ENCODE measurements around the gene BIN1. TPM values are rescaled to one million over a fixed set of nuclear protein-coding genes. Genes with fewer than 3 reads are reported as not detected.

BIN1 gene
- total and polyA plus RNA-seq, 2 experiments from 2014 or later, result 23.9 to 33.0 TPM

DNA sequence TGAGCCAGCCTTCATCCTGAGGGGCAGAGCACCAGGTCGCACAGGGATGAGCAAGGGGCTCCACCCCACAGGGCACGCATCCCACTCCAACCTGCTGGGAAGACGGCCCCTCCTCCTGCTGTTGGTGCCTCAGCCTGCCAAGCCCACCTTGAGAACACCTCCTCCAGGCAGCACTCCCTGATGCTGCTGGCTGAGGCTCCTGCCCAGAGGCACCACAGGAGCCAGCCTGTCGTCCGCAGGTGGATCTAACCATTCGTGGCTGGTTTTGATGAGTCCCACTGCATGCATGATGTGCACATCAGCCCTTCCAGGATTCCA lies 58.4 kb downstream of the BIN1 start:
- no peak for TF ChIP-seq EZH2phosphoT487 (IDR thresholded peaks at IDR 0.05; ENCODE audit: insufficient read depth, low read depth)
- no peak for TF ChIP-seq EZH2 (IDR thresholded peaks at IDR 0.05; ENCODE audit: insufficient read depth, poor library complexity, severe bottlenecking)
- H3K9me2 ChIP-seq (ENCODE audit: insufficient read depth), result no peaks in the 10 kb centered on the region
- H3K9me3 ChIP-seq (ENCODE audit: low read depth), result no peaks in the 10 kb centered on the region
- no peak overlapping the region for H3K9ac ChIP-seq
- in situ Hi-C loops (cut with MboI), result no loop called here
- H3K79me2 ChIP-seq (ENCODE audit: insufficient read depth), result no peaks in the 10 kb centered on the region
- no peaks in the 10 kb centered on the region for H3K4me1 ChIP-seq (ENCODE audit: insufficient read depth)
- H4K20me1 ChIP-seq (ENCODE audit: insufficient read depth), result no peaks in the 10 kb centered on the region
- no peak for DNase-seq
- 95 to 98% methylated on average over 6 of the region's 6 CpGs for WGBS, 2 experiments (ENCODE audit: low coverage in 1 of 2, low lambda C conversion rate in 2 of 2, missing lambda C conversion rate in 2 of 2)
- no peaks in the 10 kb centered on the region for H3K27me3 ChIP-seq (replicated peaks; ENCODE audit: insufficient read depth)
- H3K27ac ChIP-seq, result no peak overlapping the region
- no peaks in the 10 kb centered on the region for H3K36me3 ChIP-seq (ENCODE audit: low read depth)
- 0 out of 2 replicates have a peak, but pooled peaks cover 8% of the 10 kb centered on the region for H3F3A ChIP-seq (ENCODE audit: insufficient read depth)
- H2AFZ ChIP-seq, result no peak overlapping the region
- H3K4me3 ChIP-seq, result no peak overlapping the region
- H3K4me2 ChIP-seq (ENCODE audit: unreplicated experiment), result no peak overlapping the region

DNA sequence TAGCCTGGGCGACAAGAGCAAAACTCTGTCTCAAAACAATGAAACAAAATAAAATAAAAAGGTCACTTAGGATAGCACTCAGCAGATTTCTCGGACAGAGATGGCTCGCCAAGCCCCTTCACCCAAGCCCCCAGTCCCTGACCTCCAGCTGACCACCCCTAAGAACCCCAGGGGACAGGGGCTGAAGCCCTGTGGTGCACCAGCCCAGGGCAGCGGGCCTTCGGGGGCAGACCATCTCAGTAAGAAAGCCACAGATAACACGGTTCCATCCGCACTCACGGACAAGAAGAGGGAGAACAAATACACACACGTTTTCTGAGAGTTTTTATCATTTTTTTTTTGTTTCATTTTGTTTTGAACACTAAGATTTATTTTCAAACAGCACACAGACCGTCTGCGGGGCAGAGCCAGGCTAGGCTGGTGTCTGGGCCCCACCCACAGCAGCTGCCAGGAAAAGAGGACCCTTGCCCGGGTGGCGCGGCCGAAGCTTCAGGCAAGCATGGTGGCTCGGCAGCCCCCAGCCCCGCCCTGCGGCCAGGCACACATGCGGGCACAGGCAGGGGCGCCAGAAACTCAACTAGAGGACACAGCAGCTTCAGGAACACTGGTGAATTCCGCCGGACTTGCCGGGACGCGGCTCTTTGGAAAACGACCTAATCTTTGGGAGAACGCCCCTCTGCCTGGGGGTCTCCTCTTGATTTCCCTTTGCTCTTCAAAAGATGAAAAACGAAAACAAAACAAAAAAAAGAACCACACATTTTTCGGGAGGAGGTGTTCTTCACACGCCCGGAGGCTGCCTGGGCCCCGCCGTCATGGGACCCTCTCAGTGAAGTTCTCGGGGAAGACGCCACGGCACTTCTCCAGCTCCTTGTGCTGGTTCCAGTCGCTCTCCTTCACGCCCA lies 59.0 kb downstream of the BIN1 start:
- Histone ChIP-seq H3K4me2 (ENCODE audit: unreplicated experiment) (no peak overlapping the region), H3K9ac (no peak overlapping the region), H3F3A (ENCODE audit: insufficient read depth) (0 out of 2 replicates have a peak, but pooled peaks cover 8% of the 10 kb centered on the region), H3K9me3 (ENCODE audit: low read depth) (no peaks in the 10 kb centered on the region), H2AFZ (no peak overlapping the region), H3K4me1 (ENCODE audit: insufficient read depth) (no peaks in the 10 kb centered on the region), H4K20me1 (ENCODE audit: insufficient read depth) (no peaks in the 10 kb centered on the region), H3K27me3 (replicated peaks; ENCODE audit: insufficient read depth) (no peaks in the 10 kb centered on the region), H3K36me3 (ENCODE audit: low read depth) (no peaks in the 10 kb centered on the region), H3K4me3 (no peak overlapping the region), H3K79me2 (ENCODE audit: insufficient read depth) (no peaks in the 10 kb centered on the region), H3K27ac (no peak overlapping the region), H3K9me2 (ENCODE audit: insufficient read depth) (no peaks in the 10 kb centered on the region)
- WGBS, 2 experiments (ENCODE audit: low coverage in 1 of 2, low lambda C conversion rate in 2 of 2, missing lambda C conversion rate in 2 of 2), result 89 to 92% methylated on average over 38 of the region's 38 CpGs
- DNase-seq, result no peak
- in situ Hi-C loops (cut with MboI), result no loop called here
- TF ChIP-seq EZH2 (IDR thresholded peaks at IDR 0.05; ENCODE audit: insufficient read depth, poor library complexity, severe bottlenecking) (no peak), EZH2phosphoT487 (IDR thresholded peaks at IDR 0.05; ENCODE audit: insufficient read depth, low read depth) (no peak)

DNA sequence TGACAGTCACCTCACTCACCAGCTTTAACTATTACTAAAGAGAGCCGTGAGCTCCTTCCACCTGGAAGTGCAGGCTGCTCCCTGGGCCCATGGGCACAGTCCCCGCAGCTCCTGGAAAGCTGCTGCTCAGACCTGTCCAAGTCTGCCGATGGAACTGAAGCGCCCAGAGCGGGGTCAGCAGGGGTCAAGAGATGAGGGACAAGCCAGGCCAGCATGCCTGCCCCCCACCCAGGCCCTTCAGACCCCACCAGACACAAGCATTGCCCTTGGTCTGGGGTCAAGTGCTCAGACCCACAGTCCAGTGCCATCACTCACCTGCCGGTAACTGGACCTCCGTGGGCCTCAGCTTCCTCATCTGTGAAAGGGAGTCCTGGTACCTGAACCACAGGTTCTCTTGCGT lies 59.9 kb downstream of the BIN1 start:
- no peak for DNase-seq
- no peaks in the 10 kb centered on the region for H3K9me3 ChIP-seq (ENCODE audit: low read depth)
- H3F3A ChIP-seq (ENCODE audit: insufficient read depth), result 0 out of 2 replicates have a peak, but pooled peaks cover 8% of the 10 kb centered on the region
- H2AFZ ChIP-seq, result no peak overlapping the region
- no peak overlapping the region for H3K9ac ChIP-seq
- H3K79me2 ChIP-seq (ENCODE audit: insufficient read depth), result no peaks in the 10 kb centered on the region
- no peak for TF ChIP-seq EZH2phosphoT487 (IDR thresholded peaks at IDR 0.05; ENCODE audit: insufficient read depth, low read depth)
- no peak for TF ChIP-seq EZH2 (IDR thresholded peaks at IDR 0.05; ENCODE audit: insufficient read depth, poor library complexity, severe bottlenecking)
- H3K4me2 ChIP-seq (ENCODE audit: unreplicated experiment), result no peak overlapping the region
- H3K36me3 ChIP-seq (ENCODE audit: low read depth), result no peaks in the 10 kb centered on the region
- H3K27me3 ChIP-seq (replicated peaks; ENCODE audit: insufficient read depth), result no peaks in the 10 kb centered on the region
- H3K27ac ChIP-seq, result no peak overlapping the region
- H3K9me2 ChIP-seq (ENCODE audit: insufficient read depth), result no peaks in the 10 kb centered on the region
- H3K4me3 ChIP-seq, result no peak overlapping the region
- in situ Hi-C loops (cut with MboI), result no loop called here
- WGBS, 2 experiments (ENCODE audit: low coverage in 1 of 2, low lambda C conversion rate in 2 of 2, missing lambda C conversion rate in 2 of 2), result 94 to 97% methylated on average over 7 to 8 of the region's 8 CpGs
- no peaks in the 10 kb centered on the region for H4K20me1 ChIP-seq (ENCODE audit: insufficient read depth)
- H3K4me1 ChIP-seq (ENCODE audit: insufficient read depth), result no peaks in the 10 kb centered on the region

GRCh38 chr2:127046579-127046978 lies 60.4 kb downstream of the BIN1 start:
- Histone ChIP-seq H3K4me3 (no peak overlapping the region), H2AFZ (no peak overlapping the region), H3K4me1 (ENCODE audit: insufficient read depth) (no peaks in the 10 kb centered on the region), H3K36me3 (ENCODE audit: low read depth) (no peaks in the 10 kb centered on the region), H3F3A (ENCODE audit: insufficient read depth) (0 out of 2 replicates have a peak, but pooled peaks cover 8% of the 10 kb centered on the region), H3K27ac (no peak overlapping the region), H3K9ac (no peak overlapping the region), H3K9me2 (ENCODE audit: insufficient read depth) (no peaks in the 10 kb centered on the region), H3K79me2 (ENCODE audit: insufficient read depth) (no peaks in the 10 kb centered on the region), H3K9me3 (ENCODE audit: low read depth) (no peaks in the 10 kb centered on the region), H3K27me3 (replicated peaks; ENCODE audit: insufficient read depth) (no peaks in the 10 kb centered on the region), H4K20me1 (ENCODE audit: insufficient read depth) (no peaks in the 10 kb centered on the region), H3K4me2 (ENCODE audit: unreplicated experiment) (no peak overlapping the region)
- 55 to 63% methylated on average over 3 of the region's 3 CpGs for WGBS, 2 experiments (ENCODE audit: low coverage in 1 of 2, low lambda C conversion rate in 2 of 2, missing lambda C conversion rate in 2 of 2)
- no peak for TF ChIP-seq EZH2 (IDR thresholded peaks at IDR 0.05; ENCODE audit: insufficient read depth, poor library complexity, severe bottlenecking)
- no peak for TF ChIP-seq EZH2phosphoT487 (IDR thresholded peaks at IDR 0.05; ENCODE audit: insufficient read depth, low read depth)
- in situ Hi-C loops (cut with MboI), result no loop called here
- no peak for DNase-seq
